ENCODE measurements around the gene EGR2.
A peak's percentile ranks its signal among the peaks of the same experiment; 100 is the strongest.

The EGR2 gene

GRCh38 chr10:62853710-62854109 lies 37.5 kb upstream of the EGR2 start:
- H3K4me3 ChIP-seq (ENCODE audit: low read depth, low read length), result no peak overlapping the region
- TF ChIP-seq CTCF (IDR thresholded peaks at IDR 0.05; ENCODE audit: low read depth, low read length, missing control alignments), result no peak
- in situ Hi-C loops (cut with HindIII; ENCODE audit: low sequenced_read_pairs), result no loop called here
- no peak for DNase-seq (ENCODE audit: low read depth)

- in situ Hi-C loops (cut with HindIII; ENCODE audit: low sequenced_read_pairs), result no loop called here
- no peak for TF ChIP-seq CTCF (IDR thresholded peaks at IDR 0.05; ENCODE audit: low read depth, low read length, missing control alignments)
- no peak overlapping the region for H3K4me3 ChIP-seq (ENCODE audit: low read depth, low read length)
- DNase-seq (ENCODE audit: low read depth), result no peak
Observed at GRCh38 chr10:62852961-62853702, 37.0 kb upstream of the EGR2 start.

- TF ChIP-seq CTCF (IDR thresholded peaks at IDR 0.05; ENCODE audit: low read depth, low read length, missing control alignments), result peak; percentile 13
- no peak overlapping the region for H3K4me3 ChIP-seq (ENCODE audit: low read depth, low read length)
- in situ Hi-C loops (cut with HindIII; ENCODE audit: low sequenced_read_pairs), result no loop called here
- no peak for DNase-seq (ENCODE audit: low read depth)
Observed at GRCh38 chr10:62851442-62851841, 35.3 kb upstream of the EGR2 start.

GRCh38 chr10:62850646-62851045 lies 34.5 kb upstream of the EGR2 start:
- no peak for DNase-seq (ENCODE audit: low read depth)
- in situ Hi-C loops (cut with HindIII; ENCODE audit: low sequenced_read_pairs), result no loop called here
- no peak overlapping the region for H3K4me3 ChIP-seq (ENCODE audit: low read depth, low read length)
- TF ChIP-seq CTCF (IDR thresholded peaks at IDR 0.05; ENCODE audit: low read depth, low read length, missing control alignments), result no peak

GRCh38 chr10:62847433-62847832 lies 31.3 kb upstream of the EGR2 start:
- in situ Hi-C loops (cut with HindIII; ENCODE audit: low sequenced_read_pairs), result no loop called here
- no peak for TF ChIP-seq CTCF (IDR thresholded peaks at IDR 0.05; ENCODE audit: low read depth, low read length, missing control alignments)
- no peak for DNase-seq (ENCODE audit: low read depth)
- H3K4me3 ChIP-seq (ENCODE audit: low read depth, low read length), result no peak overlapping the region

DNA sequence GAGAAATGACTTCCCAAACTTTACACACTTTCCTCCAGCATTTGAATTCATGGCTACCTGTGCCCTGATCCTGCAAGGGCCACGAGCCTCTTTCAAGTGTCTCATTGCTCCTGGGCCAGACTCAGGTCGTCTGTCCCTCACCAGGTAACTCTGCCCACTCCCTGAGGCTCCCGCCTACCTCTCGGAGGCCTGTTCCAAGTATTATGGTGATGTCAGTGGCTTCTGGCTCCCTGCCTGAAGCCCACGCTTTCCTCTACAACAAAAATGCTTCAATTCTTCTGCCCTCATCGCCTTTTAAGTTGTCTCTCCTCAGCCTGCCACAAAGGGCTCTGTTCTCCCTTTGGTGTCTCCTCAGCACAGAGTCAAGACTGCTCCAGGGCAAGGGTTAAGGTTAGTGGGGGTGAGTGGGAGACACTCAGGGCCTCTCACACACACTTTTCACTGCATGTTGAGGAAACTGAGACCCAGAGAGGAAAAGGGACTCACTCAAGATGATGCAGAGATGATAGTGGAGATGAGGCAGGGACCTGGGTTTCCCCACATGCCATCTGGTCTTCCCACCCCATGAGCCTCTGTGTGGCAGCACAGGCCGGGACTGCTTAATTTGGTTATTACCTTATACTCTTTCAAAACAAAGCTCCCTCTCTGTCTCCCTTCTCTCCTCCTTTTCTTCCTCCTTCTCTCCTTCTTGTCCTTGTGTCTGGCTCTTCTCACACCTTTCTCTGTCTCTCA lies 28.3 kb upstream of the EGR2 start:
- H3K4me3 ChIP-seq (ENCODE audit: low read depth, low read length), result no peak overlapping the region
- TF ChIP-seq CTCF (IDR thresholded peaks at IDR 0.05; ENCODE audit: low read depth, low read length, missing control alignments), result no peak
- no peak for DNase-seq (ENCODE audit: low read depth)
- in situ Hi-C loops (cut with HindIII; ENCODE audit: low sequenced_read_pairs), result no loop called here

Data from astrocyte of the cerebellum (primary cell).